HG03196 (cell line): Measurements from ENCODE around the gene DISC1.

Source experiments
- ATAC-seq: cut with Tn5 transposase; IDR thresholded peaks from one replicate; pipeline ENCODE4 v1.9.1; 2021; ENCODE audit not compliant: unreplicated experiment

Gene DISC1

GRCh38 chr1:231806623-231807495, 180.3 kb downstream of the DISC1 start:
- ATAC-seq, result peak; percentile 86

- ATAC-seq, result no peak
Observed at GRCh38 chr1:231807541-231807940, 181.0 kb downstream of the DISC1 start.

GRCh38 chr1:231808116-231808515, 181.5 kb downstream of the DISC1 start:
- ATAC-seq, result no peak

- no peak for ATAC-seq
Observed at GRCh38 chr1:231808990-231809389, 182.4 kb downstream of the DISC1 start.

GRCh38 chr1:231810415-231810814, 183.8 kb downstream of the DISC1 start:
- no peak for ATAC-seq

DNA sequence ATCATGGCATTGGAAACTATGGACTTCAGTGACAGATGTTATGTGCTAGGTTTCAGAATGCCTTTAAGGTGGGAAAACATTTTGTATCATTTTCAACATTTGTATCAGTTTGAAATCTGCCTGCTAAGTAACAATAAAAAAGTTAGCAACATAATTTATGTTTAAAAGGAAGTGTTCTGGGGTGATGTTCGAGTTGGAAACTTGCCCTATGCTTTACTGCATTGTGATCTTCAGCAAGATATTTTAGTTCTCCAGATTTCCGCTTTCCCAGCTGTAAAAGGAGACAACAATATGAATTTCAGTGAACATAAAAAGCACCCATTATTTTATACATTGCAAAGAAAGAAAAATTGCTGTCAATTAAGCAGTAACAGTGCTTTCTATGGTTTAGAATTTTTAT, 187.4 kb downstream of the DISC1 start:
- no peak for ATAC-seq

GRCh38 chr1:231814521-231814920, 187.9 kb downstream of the DISC1 start:
- no peak for ATAC-seq

GRCh38 chr1:231817801-231818200, 191.2 kb downstream of the DISC1 start:
- ATAC-seq, result no peak

DNA sequence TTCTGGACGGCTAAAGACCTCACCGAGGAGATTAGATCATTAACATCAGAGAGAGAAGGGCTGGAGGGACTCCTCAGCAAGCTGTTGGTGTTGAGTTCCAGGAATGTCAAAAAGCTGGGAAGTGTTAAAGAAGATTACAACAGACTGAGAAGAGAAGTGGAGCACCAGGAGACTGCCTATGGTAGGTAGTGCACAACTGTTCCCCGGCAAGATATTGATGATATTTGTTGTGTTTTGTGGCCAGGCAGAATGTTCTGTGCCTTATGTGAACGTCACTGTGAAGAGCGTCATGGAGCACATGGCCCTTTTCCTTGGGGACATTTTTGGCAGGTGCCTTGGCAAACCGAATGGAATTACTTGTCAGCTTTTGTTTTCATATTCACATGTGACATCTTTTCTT, 191.7 kb downstream of the DISC1 start:
- no peak for ATAC-seq

- ATAC-seq, result no peak
Observed at GRCh38 chr1:231821281-231821680, 194.7 kb downstream of the DISC1 start.

DNA sequence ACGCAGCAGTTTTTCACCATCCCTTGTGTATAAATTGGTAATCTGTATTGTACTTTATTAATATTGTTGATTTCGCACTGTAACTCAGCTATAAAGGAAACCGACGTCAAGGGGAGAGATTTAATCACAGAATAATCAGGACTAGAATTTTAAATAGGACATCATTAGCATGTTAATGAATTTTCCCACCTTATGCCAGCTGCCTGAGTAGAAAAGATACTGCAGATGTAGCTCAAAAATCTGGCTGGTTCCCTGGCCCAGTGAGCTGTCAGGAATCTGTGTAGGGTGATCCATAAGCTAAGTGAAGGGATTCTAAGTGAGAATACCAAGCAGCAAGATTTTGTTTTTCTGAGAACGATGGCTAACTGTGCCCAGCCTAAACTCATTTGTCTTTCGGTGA, 195.5 kb downstream of the DISC1 start:
- ATAC-seq, result no peak

DNA sequence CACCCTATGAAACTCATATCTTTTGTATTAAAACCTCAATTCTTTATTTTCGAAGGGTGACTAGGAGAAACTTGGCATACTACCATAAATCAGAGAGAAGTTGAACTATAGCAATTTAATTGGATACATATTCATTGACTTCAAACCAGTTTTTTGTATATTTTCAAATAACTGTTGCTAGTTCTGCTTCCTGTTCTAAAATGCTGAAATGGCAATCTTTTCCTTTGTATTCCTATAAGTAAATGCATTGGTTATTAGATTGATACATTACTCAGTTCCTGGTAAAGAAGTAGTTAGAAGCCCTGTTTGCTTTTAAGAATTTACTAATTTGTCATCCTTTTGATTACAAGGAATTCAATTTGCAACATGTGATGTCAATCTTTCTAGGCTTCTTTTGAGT, 200.0 kb downstream of the DISC1 start:
- ATAC-seq, result no peak

GRCh38 chr1:231827337-231828105, 200.9 kb downstream of the DISC1 start:
- ATAC-seq, result no peak

- ATAC-seq, result no peak
Observed at GRCh38 chr1:231828182-231828920, 201.8 kb downstream of the DISC1 start.

GRCh38 chr1:231829332-231829731, 202.7 kb downstream of the DISC1 start:
- ATAC-seq, result no peak

GRCh38 chr1:231836227-231836893, 209.8 kb downstream of the DISC1 start:
- ATAC-seq, result no peak

DNA sequence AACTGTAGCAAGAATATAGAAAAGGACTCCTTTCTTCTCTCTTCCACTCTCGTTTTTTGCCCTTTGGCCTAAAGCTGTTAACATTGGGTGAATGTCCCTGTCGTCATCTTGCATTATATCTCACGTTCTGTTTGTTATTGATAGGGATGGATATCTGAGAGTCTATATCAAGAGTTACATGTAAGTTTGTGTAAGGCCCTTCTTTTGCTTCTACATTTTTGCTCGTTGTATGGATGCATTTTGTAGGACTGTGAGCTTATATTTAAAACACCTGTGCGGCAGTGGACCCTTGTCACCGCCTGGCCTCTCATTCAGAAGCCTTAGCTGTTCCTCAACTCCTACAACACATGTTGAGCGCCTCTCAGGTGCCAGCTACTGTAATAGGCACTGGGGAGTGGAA, 211.9 kb downstream of the DISC1 start:
- ATAC-seq, result no peak

DNA sequence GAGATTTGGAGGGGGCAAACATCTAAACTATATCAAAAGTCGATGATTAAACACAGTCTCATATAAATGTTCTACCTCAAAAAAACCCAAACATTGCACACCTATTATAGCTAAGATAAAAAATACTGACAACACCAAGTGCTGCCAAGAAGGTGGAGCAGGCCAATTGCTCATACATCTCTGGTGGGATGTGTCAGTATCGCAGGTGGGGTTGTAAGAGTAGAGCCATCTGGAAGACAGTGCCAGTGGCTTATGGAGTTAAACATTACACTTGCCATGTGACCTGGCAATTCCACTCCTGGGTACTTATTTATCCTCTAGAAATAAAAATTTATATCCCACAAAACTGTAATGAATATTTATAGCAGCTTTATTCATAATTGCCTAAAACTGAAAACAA, 213.4 kb downstream of the DISC1 start:
- ATAC-seq, result no peak

DNA sequence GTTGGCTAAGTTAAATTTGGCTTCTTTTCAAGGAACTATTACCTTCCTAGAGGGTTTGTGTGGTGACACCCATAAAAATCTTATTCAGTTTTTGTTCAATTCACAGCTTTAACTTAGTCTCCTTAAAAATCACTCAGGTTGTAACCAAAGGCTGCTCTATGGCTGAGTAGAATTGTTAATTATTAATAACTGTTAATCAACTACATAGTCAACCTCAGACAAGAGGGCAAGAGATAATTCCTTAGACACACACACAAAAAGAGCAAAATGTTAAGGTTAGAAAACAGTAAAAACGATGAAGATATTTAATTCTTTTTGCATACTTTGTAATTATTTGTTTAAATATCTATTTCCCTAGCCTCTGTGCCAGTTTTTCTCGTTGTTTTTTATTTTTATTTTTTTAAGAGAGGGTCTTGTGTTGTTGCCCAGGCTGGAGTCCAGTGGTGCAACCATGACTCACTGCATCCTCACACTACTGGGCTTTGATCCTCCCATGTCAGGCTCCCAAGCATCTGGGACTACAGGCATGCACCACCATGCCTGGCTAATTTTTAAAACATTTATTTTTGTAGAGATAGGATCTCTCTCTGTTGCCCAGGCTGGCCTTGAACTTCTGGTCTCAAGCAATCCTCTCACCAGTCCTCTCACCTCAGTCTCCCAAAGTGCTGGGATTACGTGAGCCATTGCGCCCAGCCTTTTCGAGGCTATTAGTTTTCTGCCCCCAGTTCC, 215.2 kb downstream of the DISC1 start:
- no peak for ATAC-seq

- ATAC-seq, result no peak
Observed at GRCh38 chr1:231842441-231842840, 215.9 kb downstream of the DISC1 start.
